Measurements from ENCODE around the gene TGM3. TPM values are rescaled to one million over a fixed set of nuclear protein-coding genes. Genes with fewer than 3 reads are reported as not detected.

The TGM3 gene
- total and polyA plus RNA-seq, 11 donors: 0.04 TPM; not detected in 10

GRCh38 chr20:2336471-2336870, 40.7 kb downstream of the TGM3 start:
- Histone ChIP-seq H3K4me1 (no peaks in the 10 kb centered on the region), H3K36me3 (no peaks in the 10 kb centered on the region), H3K9me3 (no peaks in the 10 kb centered on the region), H3K27me3 (peaks cover 0 to 14% (median 0%) of the 10 kb centered on the region in 9 donors), H3K27ac (no peak overlapping the region), H3K4me3 (no peak overlapping the region)
- no peak for TF ChIP-seq POLR2A (IDR thresholded peaks at IDR 0.05)
- TF ChIP-seq, protein P1, sequence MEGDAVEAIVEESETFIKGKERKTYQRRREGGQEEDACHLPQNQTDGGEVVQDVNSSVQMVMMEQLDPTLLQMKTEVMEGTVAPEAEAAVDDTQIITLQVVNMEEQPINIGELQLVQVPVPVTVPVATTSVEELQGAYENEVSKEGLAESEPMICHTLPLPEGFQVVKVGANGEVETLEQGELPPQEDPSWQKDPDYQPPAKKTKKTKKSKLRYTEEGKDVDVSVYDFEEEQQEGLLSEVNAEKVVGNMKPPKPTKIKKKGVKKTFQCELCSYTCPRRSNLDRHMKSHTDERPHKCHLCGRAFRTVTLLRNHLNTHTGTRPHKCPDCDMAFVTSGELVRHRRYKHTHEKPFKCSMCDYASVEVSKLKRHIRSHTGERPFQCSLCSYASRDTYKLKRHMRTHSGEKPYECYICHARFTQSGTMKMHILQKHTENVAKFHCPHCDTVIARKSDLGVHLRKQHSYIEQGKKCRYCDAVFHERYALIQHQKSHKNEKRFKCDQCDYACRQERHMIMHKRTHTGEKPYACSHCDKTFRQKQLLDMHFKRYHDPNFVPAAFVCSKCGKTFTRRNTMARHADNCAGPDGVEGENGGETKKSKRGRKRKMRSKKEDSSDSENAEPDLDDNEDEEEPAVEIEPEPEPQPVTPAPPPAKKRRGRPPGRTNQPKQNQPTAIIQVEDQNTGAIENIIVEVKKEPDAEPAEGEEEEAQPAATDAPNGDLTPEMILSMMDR (IDR thresholded peaks at IDR 0.05): no peak
- intact Hi-C loops (cut with DNase I): no loop called here
- 76 to 82% (median 81%) methylated on average over 4 of the region's 4 CpGs for WGBS, 4 donors
- ATAC-seq (no peak), DNase-seq (no peak)

- 81 to 90% (median 84%) methylated on average over 5 of the region's 5 CpGs for WGBS, 4 donors
- DNase-seq: no peak
- no peaks in the 10 kb centered on the region for H3K9me3 ChIP-seq
- H3K27me3 ChIP-seq: peaks cover 0 to 11% (median 0%) of the 10 kb centered on the region in 9 donors
- H3K27ac ChIP-seq: no peak overlapping the region
- H3K4me3 ChIP-seq: no peak overlapping the region
- intact Hi-C loops (cut with DNase I): no loop called here
- H3K36me3 ChIP-seq: no peaks in the 10 kb centered on the region
- TF ChIP-seq, protein P1 (IDR thresholded peaks at IDR 0.05): no peak
- TF ChIP-seq POLR2A (IDR thresholded peaks at IDR 0.05): no peak
- no peak for ATAC-seq
- H3K4me1 ChIP-seq: no peaks in the 10 kb centered on the region
Measured at GRCh38 chr20:2337142-2337541, 41.3 kb downstream of the TGM3 start.

DNA sequence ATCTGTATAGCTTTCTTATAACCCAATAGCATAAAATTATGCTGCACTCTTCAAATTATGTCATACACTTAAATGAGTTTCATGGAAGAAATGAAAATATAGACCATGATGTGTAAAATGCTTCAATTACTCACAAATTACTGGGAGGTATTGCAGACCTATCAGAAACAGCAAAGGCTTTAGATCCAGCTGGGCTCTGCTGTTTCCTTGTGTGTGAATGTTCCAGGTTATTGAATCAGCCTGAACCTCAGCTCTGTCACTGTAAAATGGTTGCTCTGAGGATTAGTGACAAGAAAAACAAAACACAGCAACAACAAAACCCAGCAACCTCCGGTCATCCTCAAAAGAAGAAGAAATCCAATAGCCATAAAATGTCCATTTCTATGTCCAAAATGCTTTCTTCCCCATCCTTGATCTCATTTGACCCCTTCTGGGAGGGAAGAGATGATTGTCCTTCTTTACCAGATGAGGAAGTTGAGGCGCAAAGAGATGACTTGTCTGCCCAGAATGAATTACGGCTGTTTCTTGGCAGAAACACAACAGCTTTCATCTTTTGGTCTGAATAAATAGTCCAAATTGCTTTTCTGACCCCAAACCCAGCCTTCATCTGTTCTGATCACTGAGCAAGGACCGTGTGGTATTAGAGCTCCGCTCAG, 42.7 kb downstream of the TGM3 start:
- Histone ChIP-seq H3K4me3 (no peak overlapping the region), H3K9me3 (peaks cover 0 to under 1% (median 0%) of the 10 kb centered on the region in 12 donors), H3K27ac (no peak overlapping the region), H3K27me3 (peaks cover 0 to 8% (median 0%) of the 10 kb centered on the region in 9 donors), H3K4me1 (no peaks in the 10 kb centered on the region), H3K36me3 (no peaks in the 10 kb centered on the region)
- no peak for ATAC-seq
- intact Hi-C loops (cut with DNase I): no loop called here
- no peak for TF ChIP-seq POLR2A (IDR thresholded peaks at IDR 0.05)
- TF ChIP-seq, protein P1 (IDR thresholded peaks at IDR 0.05): no peak
- no peak for DNase-seq
- 70 to 75% (median 72%) methylated on average over 5 of the region's 5 CpGs for WGBS, 4 donors

- no peak for ATAC-seq
- H3K27ac ChIP-seq: no peak overlapping the region
- 85 to 93% (median 88%) methylated on average over 8 to 11 of the region's 11 CpGs for WGBS, 4 donors
- no peaks in the 10 kb centered on the region for H3K4me1 ChIP-seq
- no peak overlapping the region for H3K4me3 ChIP-seq
- no peaks in the 10 kb centered on the region for H3K36me3 ChIP-seq
- intact Hi-C loops (cut with DNase I): no loop called here
- peaks cover 0 to 6% (median 0%) of the 10 kb centered on the region in 12 donors for H3K9me3 ChIP-seq
- DNase-seq: no peak
- no peak for TF ChIP-seq POLR2A (IDR thresholded peaks at IDR 0.05)
- TF ChIP-seq, protein P1 (IDR thresholded peaks at IDR 0.05): no peak
- H3K27me3 ChIP-seq: peaks cover 0 to 8% (median 0%) of the 10 kb centered on the region in 9 donors
Measured at GRCh38 chr20:2340136-2340535, 44.3 kb downstream of the TGM3 start.
